ENCODE results near the gene FIS1.

DNA sequence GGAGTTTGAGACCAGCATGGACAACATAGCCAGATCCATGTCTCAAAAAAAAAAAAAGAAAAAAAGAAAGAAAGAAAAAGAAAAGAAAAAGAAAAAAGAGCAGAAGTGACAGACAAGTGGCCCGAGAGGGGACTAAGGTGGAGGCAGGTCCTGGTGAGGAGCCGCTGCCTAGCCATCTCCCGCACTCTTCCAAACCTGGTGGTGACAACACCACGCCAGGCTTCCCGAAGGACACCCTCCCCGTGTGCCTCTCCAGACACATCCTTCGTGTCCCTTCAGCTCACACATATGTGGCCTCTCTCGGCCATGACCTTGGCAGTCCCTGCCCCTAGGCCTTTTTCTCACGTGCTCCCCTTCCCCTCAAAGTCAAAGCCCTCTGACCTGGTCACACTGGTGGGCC lies 40.3 kb upstream of the FIS1 start:
- TF ChIP-seq POLR2A (IDR thresholded peaks at IDR 0.05) (no peak), EP300 (IDR thresholded peaks at IDR 0.05) (no peak)
- TF ChIP-seq, protein P1, sequence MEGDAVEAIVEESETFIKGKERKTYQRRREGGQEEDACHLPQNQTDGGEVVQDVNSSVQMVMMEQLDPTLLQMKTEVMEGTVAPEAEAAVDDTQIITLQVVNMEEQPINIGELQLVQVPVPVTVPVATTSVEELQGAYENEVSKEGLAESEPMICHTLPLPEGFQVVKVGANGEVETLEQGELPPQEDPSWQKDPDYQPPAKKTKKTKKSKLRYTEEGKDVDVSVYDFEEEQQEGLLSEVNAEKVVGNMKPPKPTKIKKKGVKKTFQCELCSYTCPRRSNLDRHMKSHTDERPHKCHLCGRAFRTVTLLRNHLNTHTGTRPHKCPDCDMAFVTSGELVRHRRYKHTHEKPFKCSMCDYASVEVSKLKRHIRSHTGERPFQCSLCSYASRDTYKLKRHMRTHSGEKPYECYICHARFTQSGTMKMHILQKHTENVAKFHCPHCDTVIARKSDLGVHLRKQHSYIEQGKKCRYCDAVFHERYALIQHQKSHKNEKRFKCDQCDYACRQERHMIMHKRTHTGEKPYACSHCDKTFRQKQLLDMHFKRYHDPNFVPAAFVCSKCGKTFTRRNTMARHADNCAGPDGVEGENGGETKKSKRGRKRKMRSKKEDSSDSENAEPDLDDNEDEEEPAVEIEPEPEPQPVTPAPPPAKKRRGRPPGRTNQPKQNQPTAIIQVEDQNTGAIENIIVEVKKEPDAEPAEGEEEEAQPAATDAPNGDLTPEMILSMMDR (IDR thresholded peaks at IDR 0.05) = no peak

All from tibial nerve (tissue), 4 donors.